ENCODE results near the gene PFN4.

DNA sequence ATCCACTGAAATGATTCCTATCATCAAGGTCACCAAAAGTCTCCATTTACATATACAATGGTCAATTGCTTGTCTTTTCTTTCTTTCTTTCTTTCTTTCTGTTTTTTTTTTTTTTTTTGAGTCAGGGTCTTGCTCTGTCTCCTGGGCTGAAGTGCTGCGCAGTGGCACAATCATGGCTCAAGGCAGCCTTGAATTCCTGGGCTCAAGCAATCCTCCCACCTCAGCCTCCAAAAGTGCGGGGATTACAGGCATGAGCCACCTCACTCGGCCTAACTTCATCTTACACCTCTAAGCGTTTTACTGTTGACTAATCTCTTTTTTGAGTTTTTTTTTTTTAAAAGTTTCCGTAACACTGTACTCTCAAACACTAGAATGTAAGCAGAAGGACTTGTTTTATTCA, 47.9 kb downstream of the PFN4 start:
- TF ChIP-seq, protein P1, sequence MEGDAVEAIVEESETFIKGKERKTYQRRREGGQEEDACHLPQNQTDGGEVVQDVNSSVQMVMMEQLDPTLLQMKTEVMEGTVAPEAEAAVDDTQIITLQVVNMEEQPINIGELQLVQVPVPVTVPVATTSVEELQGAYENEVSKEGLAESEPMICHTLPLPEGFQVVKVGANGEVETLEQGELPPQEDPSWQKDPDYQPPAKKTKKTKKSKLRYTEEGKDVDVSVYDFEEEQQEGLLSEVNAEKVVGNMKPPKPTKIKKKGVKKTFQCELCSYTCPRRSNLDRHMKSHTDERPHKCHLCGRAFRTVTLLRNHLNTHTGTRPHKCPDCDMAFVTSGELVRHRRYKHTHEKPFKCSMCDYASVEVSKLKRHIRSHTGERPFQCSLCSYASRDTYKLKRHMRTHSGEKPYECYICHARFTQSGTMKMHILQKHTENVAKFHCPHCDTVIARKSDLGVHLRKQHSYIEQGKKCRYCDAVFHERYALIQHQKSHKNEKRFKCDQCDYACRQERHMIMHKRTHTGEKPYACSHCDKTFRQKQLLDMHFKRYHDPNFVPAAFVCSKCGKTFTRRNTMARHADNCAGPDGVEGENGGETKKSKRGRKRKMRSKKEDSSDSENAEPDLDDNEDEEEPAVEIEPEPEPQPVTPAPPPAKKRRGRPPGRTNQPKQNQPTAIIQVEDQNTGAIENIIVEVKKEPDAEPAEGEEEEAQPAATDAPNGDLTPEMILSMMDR (IDR thresholded peaks at IDR 0.05): no peak
- TF ChIP-seq POLR2A (IDR thresholded peaks at IDR 0.05): no peak
